CD14-positive monocyte (primary cell): Measurements from ENCODE around the gene C1orf56. TPM values are rescaled to one million over a fixed set of nuclear protein-coding genes. Genes with fewer than 3 reads are reported as not detected.

Experiments used
- DNase-seq, 3 donors: peaks; one replicate each; pipeline ENCODE4 v3.0.0-alpha.2; 2011 to 2022
- H2AFZ ChIP-seq: 2 replicates; pipeline ENCODE4 v1.6.0; 2012; ENCODE audit warnings: mild to moderate bottlenecking, low read depth, low read length, inconsistent platforms; ENCODE audit not compliant: insufficient read depth, poor library complexity, severe bottlenecking
- H3K27ac ChIP-seq, 2 donors: 1 replicate in 1 of 2; 2 replicates in 1 of 2; pipeline ENCODE4 v1.5.1; 2012 to 2013; ENCODE audit warnings: low read length in 2 of 2, control low read depth in 1 of 2, inconsistent platforms in 1 of 2, low read depth in 1 of 2, mild to moderate bottlenecking in 1 of 2
- H3K27me3 ChIP-seq, 2 donors: one replicate each; pipeline versions ENCODE4 v1.6.0 to v1.6.1; 2011 to 2013; ENCODE audit warnings: low read length in 2 of 2; ENCODE audit not compliant: control insufficient read depth in 2 of 2, insufficient read depth in 2 of 2
- H3K36me3 ChIP-seq, 2 donors: replicated peaks in 1 of 2; 1 replicate in 1 of 2; 2 replicates in 1 of 2; pipeline versions ENCODE4 v1.5.1 to v1.6.1; 2012 to 2013; ENCODE audit warnings: low read length in 2 of 2, control low read depth in 1 of 2, inconsistent platforms in 1 of 2, mild to moderate bottlenecking in 1 of 2; ENCODE audit not compliant: insufficient read depth in 2 of 2, control insufficient read depth in 1 of 2
- H3K4me1 ChIP-seq, 2 donors: 1 replicate in 1 of 2; 2 replicates in 1 of 2; pipeline versions ENCODE4 v1.5.1 to v1.6.1; 2012 to 2013; ENCODE audit warnings: low read length in 2 of 2, control low read depth in 1 of 2, inconsistent platforms in 1 of 2, mild to moderate bottlenecking in 1 of 2, moderate library complexity in 1 of 2; ENCODE audit not compliant: insufficient read depth in 2 of 2, control insufficient read depth in 1 of 2
- H3K4me2 ChIP-seq: replicated peaks from 2 replicates; pipeline ENCODE3; 2012; ENCODE audit warnings: low read length, moderate library complexity, mild to moderate bottlenecking; ENCODE audit not compliant: poor library complexity, severe bottlenecking; ENCODE audit errors: extremely low read depth
- H3K4me3 ChIP-seq, 3 experiments: fragments of 200-600 bp in 1 of 3; sonication (generic) in 1 of 3; replicated peaks in 1 of 3; 1 replicate in 2 of 3; 2 replicates in 1 of 3; pipeline ENCODE4 v1.5.1; 2011 to 2013; ENCODE audit warnings: low read length in 3 of 3, mild to moderate bottlenecking in 3 of 3, control low read depth in 2 of 3, low read depth in 2 of 3, inconsistent platforms in 1 of 3, moderate library complexity in 1 of 3
- H3K79me2 ChIP-seq: 2 replicates; pipeline ENCODE4 v1.6.0; 2012; ENCODE audit warnings: mild to moderate bottlenecking, control low read depth, inconsistent platforms, low read length, moderate library complexity; ENCODE audit not compliant: insufficient read depth
- H3K9ac ChIP-seq: 2 replicates; pipeline ENCODE4 v1.6.0; 2017; ENCODE audit warnings: low read length, mild to moderate bottlenecking; ENCODE audit not compliant: insufficient read depth, poor library complexity, severe bottlenecking
- H3K9me3 ChIP-seq, 2 donors: replicated peaks in 1 of 2; 1 replicate in 1 of 2; 2 replicates in 1 of 2; pipeline versions ENCODE4 v1.5.1 to v1.6.1; 2012 to 2013; ENCODE audit warnings: low read length in 2 of 2, control low read depth in 1 of 2; ENCODE audit not compliant: control insufficient read depth in 1 of 2, insufficient read depth in 1 of 2
- H4K20me1 ChIP-seq: 2 replicates; pipeline ENCODE4 v1.6.0; 2012; ENCODE audit warnings: mild to moderate bottlenecking, low read length, control low read depth, moderate library complexity; ENCODE audit not compliant: insufficient read depth
- H3K27ac Mint-ChIP-seq, 7 donors: one replicate each; pipeline ENCODE4 v1.8.0; 2020; ENCODE audit warnings: mild to moderate bottlenecking in 7 of 7, mixed read lengths in 7 of 7, moderate library complexity in 6 of 7, inconsistent platforms in 2 of 7
- H3K27me3 Mint-ChIP-seq, 3 donors: one replicate each; pipeline ENCODE4 v1.8.0; 2021 to 2022; ENCODE audit warnings: low read depth in 3 of 3, mild to moderate bottlenecking in 3 of 3, mixed read lengths in 3 of 3, moderate library complexity in 3 of 3, inconsistent platforms in 1 of 3
- H3K36me3 Mint-ChIP-seq, 2 donors: one replicate each; pipeline ENCODE4 v1.8.0; 2020; ENCODE audit warnings: mixed read lengths in 2 of 2, inconsistent platforms in 1 of 2, mild to moderate bottlenecking in 1 of 2
- H3K4me1 Mint-ChIP-seq: one replicate; pipeline ENCODE4 v1.8.0; 2020; ENCODE audit warnings: mild to moderate bottlenecking, mixed read lengths
- H3K4me3 Mint-ChIP-seq, 2 donors: one replicate each; pipeline ENCODE4 v1.8.0; 2020; ENCODE audit warnings: mild to moderate bottlenecking in 2 of 2, mixed read lengths in 2 of 2, moderate library complexity in 1 of 2
- H3K9me3 Mint-ChIP-seq, 7 donors: one replicate each; pipeline ENCODE4 v1.8.0; 2020 to 2022; ENCODE audit warnings: mixed read lengths in 7 of 7, mild to moderate bottlenecking in 6 of 7, moderate library complexity in 6 of 7, inconsistent platforms in 2 of 7
- WGBS: methylation state at CpG from one replicate; pipeline ENCODE4 v1.1.5; 2013; ENCODE audit warnings: missing lambda C conversion rate; ENCODE audit not compliant: insufficient coverage; 5-methylcytosine and 5-hydroxymethylcytosine counted together
- intact Hi-C, 2 donors: fragments of 100-400 bp; cut with micrococcal nuclease; formaldehyde crosslinking; loops; one replicate each; pipeline versions ENCODE4 v1.15.0 to v1.15.1; 2023
- polyA plus RNA-seq, 3 donors: library from polyadenylated mRNA; depleted of rRNA in 1 of 3; unstranded in 2 of 3; stranded (reverse) in 1 of 3; fragments of 300-500 nt in 2 of 3; fragments of >200 nt in 1 of 3; fragmentation: Illumina TruSeq in 2 of 3; gene quantifications; 1 replicate in 2 of 3; 2 replicates in 1 of 3; pipeline ENCODE4 v1.2.3, GENCODE V29; 2012 to 2021
- TF ChIP-seq, protein P1 (sequence below): fragments of 200-600 bp; IDR thresholded peaks from one replicate; pipeline ENCODE4 v1.8.0; 2022; ENCODE audit warnings: antibody characterized with exemption, mild to moderate bottlenecking

The C1orf56 gene
- polyA plus RNA-seq, 3 donors: 0.60 to 1.5 (median 0.62) TPM

DNA sequence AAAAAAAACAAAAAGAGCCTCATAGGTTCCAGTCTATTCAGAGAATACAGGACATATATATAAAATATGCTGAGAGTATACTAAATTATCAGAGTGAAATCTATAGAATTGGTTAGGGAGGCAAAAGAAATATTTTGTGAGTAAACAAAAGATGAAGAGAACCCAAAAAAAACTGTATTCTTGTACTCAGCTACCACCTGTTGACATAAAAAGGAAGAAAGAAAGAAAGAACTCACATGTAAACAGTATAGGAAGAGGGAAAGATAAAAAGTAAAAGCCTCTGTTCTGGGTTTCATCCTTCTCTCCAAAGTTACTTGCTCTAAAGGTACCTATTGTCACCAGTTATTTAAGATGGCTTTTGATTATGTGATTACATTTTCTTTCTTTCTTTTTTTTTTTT, 21.1 kb upstream of the C1orf56 start:
- no peaks in the 10 kb centered on the region for H3K79me2 ChIP-seq
- intact Hi-C loops: loop anchor here in 1 of 2 donors (5.0 kb wide), 1 partner anchor 131 kb away; the partner anchor contains the start of gene TNFAIP8L2

DNA sequence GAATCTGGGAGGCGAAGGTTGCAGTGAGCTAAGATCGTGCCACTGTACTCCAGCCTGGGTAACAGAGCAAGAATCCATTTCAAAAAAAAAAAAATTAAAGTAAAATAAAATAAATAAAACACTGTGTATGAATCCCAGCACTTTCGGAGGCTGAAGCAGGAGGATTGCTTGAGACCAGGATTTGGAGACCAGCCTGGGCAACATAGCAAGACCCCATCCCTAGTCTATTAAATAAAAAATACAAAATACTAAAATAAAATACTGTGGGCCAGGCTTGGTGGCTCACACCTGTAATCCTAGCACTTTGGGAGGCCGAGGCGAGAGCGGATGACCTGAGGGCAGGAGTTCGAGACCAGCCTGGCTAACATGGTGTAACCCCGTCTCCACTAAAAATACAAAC, 15.4 kb upstream of the C1orf56 start:
- no peaks in the 10 kb centered on the region for H4K20me1 ChIP-seq
- H3K27ac ChIP-seq: no peak overlapping the region
- peaks cover 0 to 2% (median 0%) of the 10 kb centered on the region in 3 donors for H3K27me3 Mint-ChIP-seq
- TF ChIP-seq, protein P1, sequence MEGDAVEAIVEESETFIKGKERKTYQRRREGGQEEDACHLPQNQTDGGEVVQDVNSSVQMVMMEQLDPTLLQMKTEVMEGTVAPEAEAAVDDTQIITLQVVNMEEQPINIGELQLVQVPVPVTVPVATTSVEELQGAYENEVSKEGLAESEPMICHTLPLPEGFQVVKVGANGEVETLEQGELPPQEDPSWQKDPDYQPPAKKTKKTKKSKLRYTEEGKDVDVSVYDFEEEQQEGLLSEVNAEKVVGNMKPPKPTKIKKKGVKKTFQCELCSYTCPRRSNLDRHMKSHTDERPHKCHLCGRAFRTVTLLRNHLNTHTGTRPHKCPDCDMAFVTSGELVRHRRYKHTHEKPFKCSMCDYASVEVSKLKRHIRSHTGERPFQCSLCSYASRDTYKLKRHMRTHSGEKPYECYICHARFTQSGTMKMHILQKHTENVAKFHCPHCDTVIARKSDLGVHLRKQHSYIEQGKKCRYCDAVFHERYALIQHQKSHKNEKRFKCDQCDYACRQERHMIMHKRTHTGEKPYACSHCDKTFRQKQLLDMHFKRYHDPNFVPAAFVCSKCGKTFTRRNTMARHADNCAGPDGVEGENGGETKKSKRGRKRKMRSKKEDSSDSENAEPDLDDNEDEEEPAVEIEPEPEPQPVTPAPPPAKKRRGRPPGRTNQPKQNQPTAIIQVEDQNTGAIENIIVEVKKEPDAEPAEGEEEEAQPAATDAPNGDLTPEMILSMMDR: no peak
- WGBS: no CpG with 5 or more reads among the region's 8 CpGs
- no peak overlapping the region for H2AFZ ChIP-seq
- H3K27ac Mint-ChIP-seq: no peak overlapping the region
- peaks cover 0 to 6% of the 10 kb centered on the region in 2 donors for H3K4me1 ChIP-seq
- H3K4me1 Mint-ChIP-seq: peaks cover 7% of the 10 kb centered on the region
- H3K9me3 ChIP-seq: no peaks in the 10 kb centered on the region
- no peaks in the 10 kb centered on the region for H3K27me3 ChIP-seq
- DNase-seq: no peak
- H3K9me3 Mint-ChIP-seq: no peaks in the 10 kb centered on the region
- no peaks in the 10 kb centered on the region for H3K79me2 ChIP-seq
- no peak overlapping the region for H3K4me3 ChIP-seq
- intact Hi-C loops: no loop called here
- no peak overlapping the region for H3K4me2 ChIP-seq
- no peak overlapping the region for H3K9ac ChIP-seq
- H3K36me3 ChIP-seq: peaks cover 36 to 67% of the 10 kb centered on the region in 2 donors
- H3K36me3 Mint-ChIP-seq: peaks cover 63 to 66% of the 10 kb centered on the region in 2 donors
- no peak overlapping the region for H3K4me3 Mint-ChIP-seq

More for the DNA sequence above, 21.1 kb upstream of the C1orf56 start:
- H3K4me3 Mint-ChIP-seq: no peak overlapping the region
- Histone ChIP-seq H3K36me3 (peaks cover 28 to 64% of the 10 kb centered on the region in 2 donors), H3K9ac (no peak overlapping the region), H3K27ac (no peak overlapping the region), H3K9me3 (no peaks in the 10 kb centered on the region), H3K4me2 (no peak overlapping the region), H3K4me1 (peaks cover 4 to 7% of the 10 kb centered on the region in 2 donors), H2AFZ (no peak overlapping the region), H4K20me1 (no peaks in the 10 kb centered on the region), H3K27me3 (no peaks in the 10 kb centered on the region), H3K4me3 (no peak overlapping the region)
- no peaks in the 10 kb centered on the region for H3K27me3 Mint-ChIP-seq
- H3K9me3 Mint-ChIP-seq: no peaks in the 10 kb centered on the region
- H3K27ac Mint-ChIP-seq: no peak overlapping the region
- TF ChIP-seq, protein P1: no peak
- DNase-seq: no peak
- peaks cover 3% of the 10 kb centered on the region for H3K4me1 Mint-ChIP-seq
- peaks cover 48 to 71% of the 10 kb centered on the region in 2 donors for H3K36me3 Mint-ChIP-seq
